K562 (cell line): ENCODE results near the gene TIGD7. TPM values are rescaled to one million over a fixed set of nuclear protein-coding genes. Genes with fewer than 3 reads are reported as not detected.
A peak's percentile ranks its signal among the peaks of the same experiment; 100 is the strongest.

Experiments
- ATAC-seq: fragments of 200-7000 bp; cut with Tn5 transposase; 3 replicates; pipeline ENCODE4 v1.9.1; 2020; ENCODE audit warnings: moderate library complexity
- BruUV-seq: library from RNA; stranded (reverse); fragments of 400-500 nt; replicated peaks from 2 replicates; lab custom pipeline; 2021; lab: Mats Ljungman, UMichigan
- CTCF ChIA-PET: fragments of 300-600 bp; formaldehyde crosslinking; extraction: SDS; loops from one replicate; lab custom pipeline; 2021; ENCODE audit warnings: low intra/inter-chr PET ratio; lab: Yijun Ruan, JAX
- POLR2A ChIA-PET: fragments of 300-600, 350-650 bp; sonication (Branson Sonifier 250); formaldehyde crosslinking; extraction: SDS; loops from one replicate; lab custom pipeline; 2021; ENCODE audit warnings: antibody characterized with exemption, inconsistent platforms; lab: Yijun Ruan, JAX
- DNase-seq, 4 experiments: peaks; one replicate each; pipeline versions ENCODE4 v3.0.0 to v3.0.0-alpha.2; 2011 to 2018; ENCODE audit warnings: low spot score in 3 of 4, mixed read lengths in 3 of 4; ENCODE audit errors: extremely low read depth in 1 of 4
- FAIRE-seq: peaks from 2 replicates; lab custom pipeline; 2011; peaks lifted over from hg19 to GRCh38; lab: Jason Lieb, UNC
- H2AFZ ChIP-seq: 2 replicates; pipeline ENCODE4 v1.6.0; 2011; ENCODE audit warnings: low read depth, low read length, control low read depth, inconsistent platforms
- H3K27ac ChIP-seq: fragments of 200-600 bp; 3 replicates; pipeline ENCODE4 v1.8.0; 2011; ENCODE audit warnings: low read depth, mild to moderate bottlenecking, control low read depth, inconsistent platforms, low read length, moderate library complexity, mixed read lengths; ENCODE audit errors: extremely low read depth
- H3K27me3 ChIP-seq, 2 experiments: fragments of 300-600 bp in 1 of 2; 2 replicates in 1 of 2; 3 replicates in 1 of 2; pipeline versions ENCODE4 v1.6.0 to v1.8.0; 2011; ENCODE audit warnings: inconsistent platforms in 2 of 2, low read length in 2 of 2, mild to moderate bottlenecking in 1 of 2, mixed read lengths in 1 of 2, moderate library complexity in 1 of 2; ENCODE audit not compliant: control insufficient read depth in 2 of 2, insufficient read depth in 2 of 2
- H3K36me3 ChIP-seq: fragments of 300-600 bp; 3 replicates; pipeline ENCODE4 v1.8.0; 2011; ENCODE audit warnings: mild to moderate bottlenecking, low read length, inconsistent platforms; ENCODE audit not compliant: control insufficient read depth, insufficient read depth
- H3K4me1 ChIP-seq, 2 experiments: fragments of 200-600 bp in 1 of 2; replicated peaks in 1 of 2; 2 replicates in 1 of 2; 3 replicates in 1 of 2; pipeline versions ENCODE4 v1.5.1 to v1.8.0; 2011; ENCODE audit warnings: inconsistent platforms in 2 of 2, low read length in 2 of 2, mild to moderate bottlenecking in 1 of 2, mixed read lengths in 1 of 2, moderate library complexity in 1 of 2; ENCODE audit not compliant: control insufficient read depth in 2 of 2, insufficient read depth in 2 of 2
- H3K4me2 ChIP-seq: 2 replicates; pipeline ENCODE4 v1.6.1; 2011; ENCODE audit warnings: low read length, control low read depth, inconsistent platforms, mixed read lengths; ENCODE audit not compliant: insufficient read depth
- H3K4me3 ChIP-seq: fragments of 200-600 bp; sonication (generic), shearing (Covaris generic); 2 replicates; pipeline ENCODE4 v1.5.1; 2016; ENCODE audit warnings: control low read depth, inconsistent platforms
- H3K79me2 ChIP-seq: fragments of 200-600 bp; 3 replicates; pipeline ENCODE4 v1.8.0; 2011; ENCODE audit warnings: low read length, inconsistent platforms; ENCODE audit not compliant: control insufficient read depth, insufficient read depth
- H3K9ac ChIP-seq, 2 experiments: 2 replicates each; pipeline versions ENCODE4 v1.6.0 to v1.6.1; 2011; ENCODE audit warnings: low read depth in 2 of 2, low read length in 2 of 2, control low read depth in 1 of 2, inconsistent platforms in 1 of 2, mild to moderate bottlenecking in 1 of 2, mixed read lengths in 1 of 2; ENCODE audit not compliant: insufficient read depth in 1 of 2
- H3K9me1 ChIP-seq: one replicate; pipeline ENCODE4 v1.6.0; 2011; ENCODE audit warnings: inconsistent platforms, mild to moderate bottlenecking, low read length, moderate library complexity; ENCODE audit not compliant: control insufficient read depth, insufficient read depth
- H3K9me3 ChIP-seq: replicated peaks from 2 replicates; pipeline ENCODE4 v1.5.1; 2011; ENCODE audit warnings: low read depth, low read length, inconsistent platforms; ENCODE audit not compliant: control insufficient read depth, insufficient read depth
- H4K20me1 ChIP-seq: replicated peaks from 2 replicates; pipeline ENCODE4 v1.6.1; 2011; ENCODE audit warnings: low read length, inconsistent platforms, mixed read lengths; ENCODE audit not compliant: control insufficient read depth, insufficient read depth
- C11orf30 ChIP-seq: fragments of 450-650 bp; IDR thresholded peaks from 2 replicates; pipeline ENCODE4 v1.6.1; 2016; ENCODE audit warnings: low read depth, mild to moderate bottlenecking
- FOXK1 ChIP-seq: sonication (generic); formaldehyde crosslinking; IDR thresholded peaks from 2 replicates; pipeline ENCODE4 v1.8.0; 2022; ENCODE audit warnings: missing genetic modification reagents, mild to moderate bottlenecking, borderline replicate concordance
- MAFF ChIP-seq: IDR thresholded peaks from 2 replicates; pipeline ENCODE4 v1.6.1; 2012; ENCODE audit warnings: low read length, improper control_type of control experiment
- MAFG ChIP-seq: fragments of 450-650 bp; conservative IDR thresholded peaks from 2 replicates; pipeline ENCODE4 v1.6.1; 2016; ENCODE audit warnings: missing genetic modification characterization, missing compliant biosample characterization
- MAFK ChIP-seq: IDR thresholded peaks from 2 replicates; pipeline ENCODE4 v1.6.1; 2011; ENCODE audit warnings: low read length, improper control_type of control experiment
- ZNF316 ChIP-seq: fragments of 450-650 bp; IDR thresholded peaks from 2 replicates; pipeline ENCODE4 v1.6.1; 2016
- ZNF717 ChIP-seq: fragments of 250-450 bp; sonication (Bioruptor Pico); IDR thresholded peaks from 2 replicates; pipeline ENCODE4 v1.5.0; 2021
- ZNF75A ChIP-seq: fragments of 450-650 bp; formaldehyde crosslinking; IDR thresholded peaks from 2 replicates; pipeline ENCODE4 v1.4.0; 2020; ENCODE audit warnings: mild to moderate bottlenecking
- WGBS: fragments of 100-300 bp; shearing (Covaris generic); methylation state at CpG from one replicate; pipeline ENCODE4 v1.1.6; 2016; ENCODE audit warnings: low coverage, mixed read lengths; ENCODE audit not compliant: insufficient coverage; ENCODE audit errors: missing lambda C conversion rate; 5-methylcytosine and 5-hydroxymethylcytosine counted together
- in situ Hi-C: fragments of 300-500 bp; cut with MboI; formaldehyde crosslinking; loops from 4 replicates; pipeline ENCODE4 v1.15.0; 2018; ENCODE audit warnings: inconsistent platforms, mixed read lengths
- intact Hi-C: fragments of 100-400 bp; cut with micrococcal nuclease; formaldehyde crosslinking; loops from 2 replicates; pipeline ENCODE4 v1.14.2; 2022
- polyA plus RNA-seq, 8 experiments: library from polyadenylated mRNA; depleted of rRNA in 4 of 8; stranded (reverse) in 5 of 8; unstranded in 3 of 8; fragments of >200 nt; fragmentation: Nextera tagmentation in 2 of 8; fragmentation: Illumina TruSeq in 1 of 8; extraction: Ambion mirVana in 2 of 8; extraction: Trizol in 1 of 8; gene quantifications; 2 replicates each; pipeline versions ENCODE4 v1.2.1 to v1.2.3, GENCODE V29; 2011 to 2014; ENCODE audit warnings: inconsistent platforms in 1 of 8, missing spikeins in 1 of 8
- total RNA-seq, 7 experiments: library from RNA; depleted of rRNA in 6 of 7; stranded (reverse); fragments of >200 nt in 6 of 7; fragmentation: Illumina TruSeq in 2 of 7; extraction: Trizol in 2 of 7; gene quantifications; 2 replicates each; pipeline versions ENCODE4 v1.2.1 to v1.2.3, GENCODE V29; 2011 to 2021; ENCODE audit warnings: low replicate concordance in 1 of 7

Gene TIGD7
- total and polyA plus RNA-seq, 9 of the 15 experiments (the other 6 are each of a cell fraction or from before 2014, with no cell fraction given), result 0.84 to 10.7 (median 6.7) TPM

GRCh38 chr16:3306078-3306477, 848 bp upstream of the TIGD7 start:
- BruUV-seq, result no TSS peak
- Histone ChIP-seq H2AFZ (peak overlapping the region; percentile 95), H3K27ac (peak overlapping the region; percentile 94), H3K27me3 (no peaks in the 10 kb centered on the region), H3K79me2 (peaks cover 13% of the 10 kb centered on the region), H3K36me3 (peaks cover 15% of the 10 kb centered on the region), H3K4me3 (peak overlapping the region; percentile 73), H3K4me2 (peak overlapping the region; percentile 78), H3K9me1 (no peaks in the 10 kb centered on the region), H3K9me3 (peaks cover 22% of the 10 kb centered on the region), H3K4me1 (peaks cover 0 to 16% of the 10 kb centered on the region in 2 experiments; a peak in 4 of 5 replicates), H3K9ac (peak overlapping the region; percentile 87 to 95), H4K20me1 (no peaks in the 10 kb centered on the region)
- TF ChIP-seq ZNF316 (peak; percentile 89), ZNF75A (CRISPR knock-in tag) (no peak), MAFF (peak; percentile 71), ZNF717 (no peak), MAFG (tag) (peak; percentile 63), MAFK (peak; percentile 36; the same call in 1 of the 2 replicates), C11orf30 (peak; percentile 77), FOXK1 (0 out of 2 replicates have a peak, but pooled peaks have one; percentile 1)
- in situ Hi-C loops (no loop called here), intact Hi-C loops (loop anchor here (10.0 kb wide), 1 partner anchor 99 kb away; the partner anchor contains the start of genes ZNF174 and ZSCAN32)
- CTCF ChIA-PET, result no interaction called here
- WGBS, result 70% methylated on average over 11 of the region's 11 CpGs
- no peak for FAIRE-seq
- ATAC-seq, result no peak
- POLR2A ChIA-PET, result interaction anchor here (0.6 to 2.0 kb wide), 5 partner anchors 12 to 95 kb away, joined by 3 to 7 read pairs (median 5); partner anchors contain the start of genes ZNF174 and ZSCAN32
- no peak for DNase-seq
